ENCODE measurements around the gene SPI1. TPM values are rescaled to one million over a fixed set of nuclear protein-coding genes. Genes with fewer than 3 reads are reported as not detected.
A peak's percentile ranks its signal among the peaks of the same experiment; 100 is the strongest.

The SPI1 gene
- total RNA-seq, 1 experiment from 2014 or later, result 0.22 TPM

GRCh38 chr11:47408598-47409439, 30.5 kb upstream of the SPI1 start:
- H4K20me1 ChIP-seq (ENCODE audit: low read length), result no peaks in the 10 kb centered on the region
- CTCF ChIA-PET, result no interaction called here
- DNase-seq (peak; percentile 72), ATAC-seq (peak; percentile 45)
- peak overlapping the region; percentile 98 for H3K4me2 ChIP-seq (ENCODE audit: low read length)
- POLR2A ChIA-PET (ENCODE audit: unreplicated experiment), result no interaction called here
- H3F3A ChIP-seq (ENCODE audit: low read length, unreplicated experiment), result no peaks in the 10 kb centered on the region
- no peaks in the 10 kb centered on the region; the same call in 1 of the 2 replicates for H3K36me3 ChIP-seq (ENCODE audit: low read depth, low read length)
- peak overlapping the region; percentile 81 for H3K9ac ChIP-seq (ENCODE audit: low read length)
- BruUV-seq (replicated peaks), result TSS peak; percentile 56
- H3K27ac ChIP-seq (ENCODE audit: low read length), result peak overlapping the region; percentile 72
- peaks cover 24% of the 10 kb centered on the region for H3K4me1 ChIP-seq (ENCODE audit: insufficient read depth, low read length)
- peak overlapping the region; percentile 88 for H3K4me3 ChIP-seq (ENCODE audit: low read length)
- H2AFZ ChIP-seq (ENCODE audit: low read length), result peak overlapping the region; percentile 90
- H3K9me3 ChIP-seq (ENCODE audit: low read length), result no peaks in the 10 kb centered on the region
- peaks cover 26% of the 10 kb centered on the region for H3K79me2 ChIP-seq (ENCODE audit: low read length)
- H3K27me3 ChIP-seq (ENCODE audit: low read length), result no peaks in the 10 kb centered on the region
- intact Hi-C loops (cut with micrococcal nuclease), result loop anchor here (1.0 to 2.0 kb wide), 2 partner anchors 35 to 46 kb away; no protein-coding TSS in a partner anchor
- no peaks in the 10 kb centered on the region for H3K9me2 ChIP-seq (replicated peaks; ENCODE audit: low read length)
- TF ChIP-seq CTCF (conservative IDR thresholded peaks at IDR 0.05; ENCODE audit: low read depth, low read length), result no peak
- TF ChIP-seq EZH2phosphoT487 (IDR thresholded peaks at IDR 0.05; ENCODE audit: borderline replicate concordance, low read length), result no peak
- TF ChIP-seq EZH2 (IDR thresholded peaks at IDR 0.05; ENCODE audit: low read length, unreplicated experiment), result no peak

DNA sequence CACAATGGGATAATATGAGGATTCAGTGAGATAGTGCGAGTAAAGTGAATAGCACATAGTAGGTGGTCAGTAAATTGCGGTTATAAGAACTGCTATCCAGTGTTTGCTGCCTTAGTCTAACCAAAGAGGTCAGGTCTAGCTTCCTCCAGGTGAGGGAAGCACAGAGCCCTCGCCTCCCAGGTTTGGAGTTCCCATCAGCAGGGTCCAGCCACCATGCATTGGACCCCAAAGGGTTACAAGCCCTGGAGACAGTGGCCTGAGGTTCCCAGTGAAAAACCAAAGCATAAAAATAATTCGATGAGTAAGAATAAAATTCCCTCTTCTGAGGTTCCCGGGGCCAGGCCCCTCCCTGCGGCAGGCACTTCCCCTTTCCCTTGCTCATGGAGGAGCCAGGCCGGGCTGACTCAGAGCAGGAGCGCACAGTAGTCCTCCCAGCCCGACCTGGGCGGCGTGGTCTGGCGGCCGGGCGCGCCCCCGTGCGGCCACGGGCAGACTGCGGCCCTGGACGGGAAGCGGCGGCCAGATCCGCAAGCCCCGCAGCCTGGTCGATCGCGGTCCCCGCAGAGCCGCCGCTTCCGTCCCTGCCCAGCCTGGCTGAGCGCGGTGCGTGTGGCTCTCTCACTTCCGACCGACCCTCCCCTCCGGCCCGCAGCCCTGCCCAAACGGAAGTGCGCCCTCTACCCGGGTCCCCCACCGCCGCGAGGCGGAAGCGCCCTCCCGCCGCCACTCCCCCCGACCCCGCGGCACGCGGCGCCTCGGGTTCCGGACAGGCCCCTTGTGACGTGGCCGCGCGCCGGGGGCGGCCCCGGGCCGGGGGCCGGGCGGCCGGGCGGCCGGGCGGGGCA, 29.6 kb upstream of the SPI1 start, which contains the start of gene SLC39A13:
TSS of gene SLC39A13 (plus strand) at position 845 of the 845 bp plus-strand sequence. CDS start 1,505 bp downstream, outside the sequence.
- intact Hi-C loops (cut with micrococcal nuclease), result loop anchor here (1.0 to 2.0 kb wide), 2 partner anchors 34 to 47 kb away; no protein-coding TSS in a partner anchor

More for the DNA sequence above, 29.6 kb upstream of the SPI1 start, which contains the start of gene SLC39A13:
- ATAC-seq (peak; percentile 79), DNase-seq (peak; percentile 90)
- Histone ChIP-seq H3F3A (ENCODE audit: low read length, unreplicated experiment) (no peaks in the 10 kb centered on the region), H3K4me1 (ENCODE audit: insufficient read depth, low read length) (peaks cover 24% of the 10 kb centered on the region), H3K9me2 (replicated peaks; ENCODE audit: low read length) (no peaks in the 10 kb centered on the region), H4K20me1 (ENCODE audit: low read length) (no peaks in the 10 kb centered on the region), H3K27ac (ENCODE audit: low read length) (peak within 1 kb of the TSS; percentile 85), H2AFZ (ENCODE audit: low read length) (peak within 1 kb of the TSS; percentile 90), H3K79me2 (ENCODE audit: low read length) (peaks cover 26% of the 10 kb centered on the region), H3K27me3 (ENCODE audit: low read length) (no peaks in the 10 kb centered on the region), H3K9ac (ENCODE audit: low read length) (peak within 1 kb of the TSS; percentile 83), H3K36me3 (ENCODE audit: low read depth, low read length) (no peaks in the 10 kb centered on the region; the same call in 1 of the 2 replicates), H3K4me3 (ENCODE audit: low read length) (peak within 1 kb of the TSS; percentile 88), H3K9me3 (ENCODE audit: low read length) (no peaks in the 10 kb centered on the region), H3K4me2 (ENCODE audit: low read length) (peak within 1 kb of the TSS; percentile 98)
- TF ChIP-seq EZH2phosphoT487 (IDR thresholded peaks at IDR 0.05; ENCODE audit: borderline replicate concordance, low read length) (no peak), CTCF (conservative IDR thresholded peaks at IDR 0.05; ENCODE audit: low read depth, low read length) (peak; percentile 74), EZH2 (IDR thresholded peaks at IDR 0.05; ENCODE audit: low read length, unreplicated experiment) (no peak)
- BruUV-seq (replicated peaks), result TSS peak; percentile 85
- CTCF ChIA-PET, result interaction anchor here (0.6 to 0.7 kb wide), 2 partner anchors 34 to 35 kb away, joined by 4 to 5 read pairs; no protein-coding TSS in a partner anchor
- POLR2A ChIA-PET (ENCODE audit: unreplicated experiment), result no interaction called here

Measured in PC-3 (cell line).